22Rv1 (cell line): ENCODE results near the gene CENPVL3.

Experiments
- ZFX ChIP-seq: fragments of 450-650 bp; IDR thresholded peaks from 2 replicates; pipeline ENCODE4 v1.6.1; 2017; ENCODE audit warnings: antibody characterized with exemption, borderline replicate concordance
- TF ChIP-seq, protein P1 (sequence below): fragments of 450-650 bp; IDR thresholded peaks from 2 replicates; pipeline ENCODE4 v1.5.1; 2017; ENCODE audit warnings: mild to moderate bottlenecking

GRCh38 chrX:51598899-51599298 is 19.8 kb downstream of the CENPVL3 start:
- TF ChIP-seq, protein P1, sequence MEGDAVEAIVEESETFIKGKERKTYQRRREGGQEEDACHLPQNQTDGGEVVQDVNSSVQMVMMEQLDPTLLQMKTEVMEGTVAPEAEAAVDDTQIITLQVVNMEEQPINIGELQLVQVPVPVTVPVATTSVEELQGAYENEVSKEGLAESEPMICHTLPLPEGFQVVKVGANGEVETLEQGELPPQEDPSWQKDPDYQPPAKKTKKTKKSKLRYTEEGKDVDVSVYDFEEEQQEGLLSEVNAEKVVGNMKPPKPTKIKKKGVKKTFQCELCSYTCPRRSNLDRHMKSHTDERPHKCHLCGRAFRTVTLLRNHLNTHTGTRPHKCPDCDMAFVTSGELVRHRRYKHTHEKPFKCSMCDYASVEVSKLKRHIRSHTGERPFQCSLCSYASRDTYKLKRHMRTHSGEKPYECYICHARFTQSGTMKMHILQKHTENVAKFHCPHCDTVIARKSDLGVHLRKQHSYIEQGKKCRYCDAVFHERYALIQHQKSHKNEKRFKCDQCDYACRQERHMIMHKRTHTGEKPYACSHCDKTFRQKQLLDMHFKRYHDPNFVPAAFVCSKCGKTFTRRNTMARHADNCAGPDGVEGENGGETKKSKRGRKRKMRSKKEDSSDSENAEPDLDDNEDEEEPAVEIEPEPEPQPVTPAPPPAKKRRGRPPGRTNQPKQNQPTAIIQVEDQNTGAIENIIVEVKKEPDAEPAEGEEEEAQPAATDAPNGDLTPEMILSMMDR = no peak
- no peak for TF ChIP-seq ZFX
